NCI-H1436 treated with DMSO at 0.1 percent for 48 hours (cell line): ENCODE results near the gene SDR39U1.

Experiments
- DNase-seq: peaks from one replicate; lab custom pipeline; 2025; lab: John Stamatoyannopoulos, UW

SDR39U1 gene

DNA sequence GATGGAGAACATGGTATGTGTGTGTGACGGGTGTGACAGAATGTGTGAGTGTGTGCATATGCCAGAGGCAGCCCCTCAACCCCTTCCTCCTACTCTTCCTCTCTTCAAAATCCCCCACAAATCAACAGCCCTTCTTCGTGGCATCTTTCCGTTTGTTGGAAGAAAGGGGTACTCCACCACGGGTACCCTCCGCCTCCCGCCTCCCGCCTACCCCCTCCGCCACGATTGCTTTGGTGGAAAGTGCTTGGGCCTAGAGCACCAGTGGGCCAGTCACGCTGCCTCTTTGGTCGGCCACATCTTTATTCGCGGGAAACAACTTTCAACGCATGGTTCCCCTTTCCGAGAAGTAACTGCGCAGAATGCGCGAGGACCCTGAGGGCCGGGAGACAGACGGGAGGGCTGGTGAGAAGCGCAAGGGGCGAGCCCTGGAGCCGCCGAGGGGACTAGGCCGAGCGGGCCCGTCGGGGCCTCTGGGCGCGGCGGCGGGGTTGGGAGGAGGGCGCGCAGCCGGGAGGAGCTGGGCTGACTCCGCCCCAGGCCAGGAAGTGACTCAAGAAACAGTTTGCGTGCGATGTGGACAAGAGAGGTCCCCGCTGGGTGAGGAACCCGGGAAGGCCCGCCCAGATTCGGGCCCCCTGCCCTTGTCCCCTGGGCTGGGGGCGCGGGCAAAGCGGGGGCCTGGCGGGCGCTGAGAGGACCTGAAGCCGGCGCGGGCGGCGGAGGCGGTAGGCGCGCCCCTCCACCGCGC, 13.0 kb downstream of the SDR39U1 start, which contains the start of the genes CBLN3 and KHNYN:
CBLN3 (minus strand) TSS at position 274 of the 748 bp plus-strand sequence. CDS start 614 bp downstream, outside the sequence.
KHNYN (plus strand) TSS at position 560 of the 748 bp plus-strand sequence. CDS start 777 bp downstream, outside the sequence.
- peak; percentile 29 for DNase-seq

DNA sequence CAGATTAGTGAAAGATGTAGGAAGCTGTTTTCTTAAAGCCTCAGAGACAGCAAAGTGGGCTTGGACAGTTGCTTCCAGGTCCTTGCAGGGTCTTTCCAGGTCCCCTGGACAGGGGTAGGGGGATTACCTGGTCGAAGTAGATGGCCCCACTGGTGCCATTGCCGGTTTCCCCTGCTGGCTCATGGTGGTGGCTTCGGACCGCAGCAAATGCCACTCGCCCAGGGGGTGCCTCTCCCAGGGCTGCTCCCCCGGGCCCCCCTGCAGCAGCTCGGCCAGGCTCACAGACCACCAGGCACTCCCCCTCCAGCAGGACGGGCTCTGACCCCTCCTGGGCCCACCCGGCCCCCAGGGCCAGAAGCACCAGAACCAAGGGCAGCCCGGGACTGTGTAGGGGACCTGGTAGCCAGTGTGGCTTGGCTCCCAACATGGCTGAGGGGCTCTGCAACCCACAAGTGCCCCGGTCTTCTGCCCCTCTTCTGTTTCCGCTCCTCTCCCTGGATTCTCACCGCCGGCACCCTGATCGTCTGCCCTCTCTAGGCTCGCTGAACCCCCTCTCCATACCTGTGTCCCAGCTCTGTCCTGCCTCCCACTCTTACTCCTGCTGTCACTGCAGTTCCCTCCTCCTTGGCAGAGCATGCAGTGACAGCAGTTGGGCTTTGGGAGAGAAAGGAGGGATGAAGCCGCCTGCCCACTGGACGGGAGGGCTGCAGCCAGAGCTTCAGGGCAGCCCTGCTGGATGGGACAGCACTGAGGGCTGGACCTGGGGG, 13.8 kb downstream of the SDR39U1 start:
- DNase-seq = no peak

DNA sequence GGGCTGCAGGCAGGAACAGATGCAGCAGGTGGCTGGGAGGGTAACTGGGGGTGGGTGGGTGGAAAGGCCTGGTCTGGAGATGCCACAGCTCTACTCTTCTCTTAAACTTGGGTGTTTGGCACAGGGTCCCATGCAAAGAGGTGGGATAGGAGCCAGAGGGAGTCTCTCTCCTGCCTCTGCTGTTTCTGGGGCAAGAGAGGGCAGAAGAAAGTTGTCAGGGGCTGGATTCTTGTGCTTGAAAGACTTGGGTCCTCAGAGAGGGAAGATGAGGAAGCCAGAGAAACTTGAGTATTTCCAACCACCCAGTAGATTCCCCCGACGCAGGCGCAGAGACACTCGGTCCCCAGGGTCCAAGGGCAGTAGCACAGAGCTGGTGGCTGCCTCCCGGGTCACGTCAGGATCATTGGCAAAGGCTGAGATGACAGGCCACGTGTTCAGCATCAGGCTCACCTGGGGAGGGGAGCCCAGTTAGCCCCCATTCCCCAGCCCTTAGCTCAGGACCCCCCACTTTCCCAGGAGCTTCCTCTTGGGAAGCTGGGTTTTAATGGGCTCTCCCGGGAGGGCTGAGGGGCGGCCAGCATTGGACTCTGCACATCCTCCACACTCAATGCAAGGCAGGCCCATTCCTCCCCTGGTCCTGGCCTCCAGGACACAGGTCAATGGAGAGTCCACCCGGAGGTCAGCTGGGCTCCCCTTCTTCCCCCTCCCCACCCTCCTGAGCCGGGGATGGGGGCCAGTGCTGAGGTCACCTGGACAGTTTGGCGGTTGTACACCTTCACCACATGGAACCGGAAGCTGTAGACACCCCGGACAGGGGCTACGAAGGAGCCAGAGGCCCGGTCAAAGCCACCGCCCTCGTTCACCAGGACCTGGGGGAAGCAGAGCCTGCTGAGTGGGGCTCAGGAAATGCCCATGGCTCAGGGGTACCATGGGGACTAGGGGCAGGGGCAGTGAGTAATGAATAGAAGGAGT, 14.8 kb downstream of the SDR39U1 start:
- DNase-seq = no peak

DNA sequence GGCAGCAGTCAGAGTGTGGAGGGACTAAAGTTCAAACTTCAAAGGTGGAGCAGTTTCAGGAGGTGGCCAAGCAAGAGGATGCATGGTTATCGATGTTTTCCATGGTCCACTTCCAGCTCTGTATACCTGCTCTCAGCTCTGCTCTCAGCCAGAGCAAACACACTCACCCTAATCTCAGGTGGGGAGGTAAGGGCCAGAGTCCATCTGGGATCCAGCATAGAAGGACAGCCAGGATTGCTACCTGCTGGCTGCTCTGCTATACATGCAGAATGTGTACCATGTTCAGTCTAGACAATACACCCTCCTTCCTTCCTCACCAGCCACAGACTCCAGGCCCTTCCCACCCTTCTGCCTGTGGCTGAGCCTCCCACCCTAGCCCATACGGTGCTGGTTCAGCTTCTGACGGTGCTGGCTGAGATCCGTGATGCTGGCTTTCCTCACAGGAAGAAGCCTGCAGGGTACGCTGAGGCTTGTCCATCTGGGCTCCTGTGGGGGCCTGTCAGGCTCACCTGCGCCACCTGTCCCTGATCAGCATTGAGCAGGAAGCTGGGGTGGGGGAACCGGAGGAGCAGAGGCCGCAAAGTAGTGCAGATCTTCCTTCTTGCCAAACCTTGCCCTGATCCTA, 15.6 kb downstream of the SDR39U1 start:
- DNase-seq = no peak

DNA sequence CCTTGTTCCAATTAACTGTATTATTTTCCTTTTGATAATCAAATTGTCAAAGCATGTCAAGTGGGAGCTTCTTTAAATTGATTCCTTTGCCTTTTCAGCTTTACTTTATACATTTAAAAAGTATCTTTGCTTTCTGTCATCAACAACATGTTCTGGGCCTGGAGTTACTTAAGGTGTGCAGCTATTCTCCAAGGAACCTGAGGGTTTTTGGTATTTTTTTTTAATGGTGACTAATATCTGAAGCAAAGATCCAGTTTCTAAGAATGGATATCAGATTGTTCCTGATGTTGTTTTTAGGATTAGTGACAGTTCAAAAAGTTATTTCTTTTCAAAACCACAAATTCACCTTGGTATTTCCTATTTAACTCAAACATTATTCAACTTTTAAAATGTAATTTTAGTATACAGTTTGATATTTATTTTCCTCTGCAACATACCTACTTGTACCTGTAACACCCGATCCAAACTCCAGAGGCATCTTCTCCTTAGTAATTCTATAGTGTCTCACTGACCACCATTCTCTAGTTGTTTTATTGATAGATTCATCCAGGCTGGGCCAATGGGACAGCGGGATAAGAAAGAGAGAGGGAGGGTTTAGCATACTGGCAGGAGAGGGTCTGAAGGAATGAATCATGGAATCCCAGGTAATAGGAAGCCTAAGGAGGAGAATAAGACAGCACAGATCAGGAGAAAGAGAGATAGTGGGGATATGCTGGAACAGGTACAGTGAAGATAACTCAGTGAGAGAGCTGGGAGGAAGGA, 16.2 kb downstream of the SDR39U1 start:
- no peak for DNase-seq

DNA sequence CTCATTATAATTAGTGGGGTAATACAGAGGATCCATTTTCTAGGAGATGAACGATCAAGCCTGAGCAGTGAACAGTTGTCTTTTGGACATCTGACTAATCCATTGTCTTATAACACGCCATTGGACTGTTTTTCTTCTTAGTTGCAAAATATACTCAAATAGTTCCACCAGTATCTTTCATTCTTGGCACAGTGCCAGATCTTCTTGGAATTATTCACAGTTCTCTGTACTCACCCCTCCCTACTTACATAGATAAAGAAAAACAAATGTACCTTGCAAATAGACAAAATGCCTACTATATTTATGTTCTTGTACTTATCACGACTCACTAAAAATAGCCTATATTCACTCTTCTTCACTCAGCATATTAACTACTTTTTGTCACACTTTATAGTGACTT, 16.9 kb downstream of the SDR39U1 start:
- no peak for DNase-seq

DNA sequence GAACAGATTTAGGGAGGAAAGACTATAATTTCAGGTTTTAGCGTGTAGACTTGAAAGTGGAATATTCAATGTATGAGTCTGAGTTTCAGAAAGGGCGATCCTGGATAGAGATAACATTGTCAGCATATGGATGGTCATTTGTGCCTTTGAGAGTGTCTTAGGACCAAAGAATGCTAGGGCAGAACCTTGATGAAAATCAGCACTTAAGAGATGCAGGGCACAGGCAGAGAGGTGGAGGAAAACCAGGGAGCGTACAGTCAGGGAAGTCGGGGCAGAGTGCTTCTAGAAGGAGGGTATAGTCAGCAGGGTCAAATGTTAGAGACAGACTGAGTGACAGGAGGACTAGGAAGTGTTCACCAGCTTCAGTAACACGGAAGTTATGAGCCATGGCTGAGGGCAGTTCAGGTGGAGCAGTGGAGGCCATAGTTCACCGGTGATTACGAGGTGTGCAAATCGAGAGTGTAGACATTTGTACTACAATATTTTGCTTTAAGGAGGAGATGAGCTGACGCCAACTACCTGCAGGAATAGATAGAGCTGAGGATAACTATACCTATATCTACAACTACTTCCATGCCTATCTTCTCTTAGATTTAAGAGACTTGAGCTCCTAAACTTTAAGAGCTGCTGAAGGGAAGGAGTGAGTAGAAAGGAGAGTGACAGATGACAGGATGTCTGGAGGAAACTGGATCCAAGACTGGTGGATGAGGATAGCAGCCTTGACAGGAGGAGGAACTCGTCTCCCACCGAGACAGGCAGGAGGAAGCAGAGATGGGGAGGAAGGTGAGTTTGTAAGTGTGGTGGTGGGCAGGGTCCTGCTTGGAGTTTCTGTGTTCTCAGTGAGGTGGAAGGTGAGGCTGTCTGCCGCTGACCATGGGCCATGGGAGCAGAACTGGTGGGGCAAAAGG, 19.6 kb downstream of the SDR39U1 start:
- DNase-seq = no peak

DNA sequence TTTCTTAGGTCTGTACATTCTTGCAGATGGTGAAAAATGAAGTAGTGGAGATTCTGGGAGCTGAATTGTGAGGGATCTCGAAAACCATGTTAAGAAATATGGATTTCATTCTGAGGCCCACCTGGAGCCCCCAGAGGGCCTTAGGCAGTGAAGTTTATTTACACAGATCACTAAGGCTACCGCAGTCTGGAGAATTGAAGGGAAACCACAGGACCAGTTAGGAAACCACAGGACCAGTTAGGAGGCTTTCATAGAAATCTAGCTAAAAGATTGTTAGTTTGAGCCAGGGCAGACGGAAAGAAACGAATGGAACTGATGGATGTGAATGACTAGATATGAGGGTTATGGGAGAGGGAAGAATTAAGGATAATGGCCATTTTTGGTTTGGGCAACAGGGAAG, 20.3 kb downstream of the SDR39U1 start:
- DNase-seq = no peak

DNA sequence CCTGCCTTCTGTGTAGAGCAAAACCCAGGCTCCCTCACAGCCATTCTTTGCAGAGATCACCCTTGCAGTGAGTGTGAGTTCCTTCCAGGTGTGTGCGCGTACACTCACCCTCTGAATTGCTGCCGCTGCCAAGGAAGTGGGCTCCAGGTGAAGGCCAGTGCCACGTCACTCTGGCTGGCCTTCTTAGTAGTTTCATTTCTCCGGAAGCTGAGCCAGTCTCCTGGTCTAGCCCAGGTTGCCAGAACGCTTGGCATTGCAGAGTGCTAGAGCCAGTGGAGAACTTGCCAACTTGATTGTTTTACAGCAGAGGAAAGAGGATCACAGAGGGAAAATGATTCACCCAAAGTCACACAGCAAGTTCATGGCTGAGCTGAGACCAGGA, 24.1 kb downstream of the SDR39U1 start:
- DNase-seq = no peak

DNA sequence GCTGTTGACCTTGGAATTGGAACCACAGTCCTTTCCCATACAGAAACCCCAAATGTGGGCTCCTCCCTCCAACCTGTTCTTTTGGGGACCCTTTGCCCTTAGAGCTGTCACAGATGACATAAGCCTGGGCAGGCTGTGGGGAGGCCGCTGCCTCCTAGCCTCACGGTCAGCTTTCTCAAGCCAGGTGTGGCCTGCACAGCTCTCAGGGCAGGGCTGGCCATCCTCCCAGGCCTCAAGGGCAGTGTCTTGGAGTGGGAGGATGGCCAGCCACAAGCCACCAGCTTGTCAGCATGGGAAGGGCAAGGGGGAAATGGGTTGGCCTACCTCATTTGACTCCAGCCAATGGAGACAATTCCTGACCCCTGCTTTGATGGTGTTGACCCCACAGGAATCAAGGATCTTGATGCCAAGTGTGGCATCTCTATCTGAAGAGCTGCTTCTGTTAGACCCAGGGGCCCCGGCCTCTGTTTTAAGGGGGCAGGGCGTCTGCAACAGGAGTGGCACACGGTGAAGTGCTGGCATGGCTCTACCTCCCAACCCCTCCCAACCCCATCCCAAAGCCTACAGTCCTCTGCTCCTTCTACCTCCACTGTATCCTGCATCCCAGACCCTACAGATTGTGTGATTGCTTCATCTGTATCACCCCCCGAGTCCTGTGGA, 24.6 kb downstream of the SDR39U1 start:
- no peak for DNase-seq

DNA sequence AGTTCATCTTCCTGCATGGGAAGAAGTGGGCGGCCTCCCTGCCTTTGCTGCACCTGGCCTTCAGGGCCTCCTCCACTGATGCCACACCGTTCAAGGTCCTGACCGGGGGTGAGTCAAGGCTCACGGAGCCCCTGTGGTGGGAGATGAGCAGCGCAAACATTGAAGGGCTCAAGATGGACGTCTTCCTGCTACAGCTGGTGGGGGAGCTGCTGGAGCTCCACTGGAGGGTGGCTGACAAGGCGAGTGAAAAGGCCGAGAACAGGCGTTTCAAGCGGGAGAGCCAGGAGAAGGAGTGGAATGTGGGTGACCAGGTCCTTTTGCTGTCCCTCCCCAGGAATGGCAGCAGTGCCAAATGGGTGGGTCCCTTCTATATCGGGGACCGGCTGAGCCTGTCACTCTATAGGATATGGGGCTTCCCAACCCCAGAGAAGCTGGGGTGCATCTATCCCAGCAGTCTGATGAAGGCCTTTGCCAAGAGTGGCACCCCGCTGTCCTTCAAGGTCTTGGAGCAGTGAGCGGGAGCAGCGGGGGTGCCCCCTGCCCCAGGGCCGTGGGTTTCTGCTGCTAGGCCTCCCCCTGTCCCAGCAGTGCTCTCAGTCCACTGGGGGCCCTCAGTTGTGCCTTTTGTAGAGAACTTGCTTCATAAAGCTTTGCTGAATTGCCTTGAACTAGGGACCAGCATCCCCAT, 25.5 kb downstream of the SDR39U1 start:
- no peak for DNase-seq

DNA sequence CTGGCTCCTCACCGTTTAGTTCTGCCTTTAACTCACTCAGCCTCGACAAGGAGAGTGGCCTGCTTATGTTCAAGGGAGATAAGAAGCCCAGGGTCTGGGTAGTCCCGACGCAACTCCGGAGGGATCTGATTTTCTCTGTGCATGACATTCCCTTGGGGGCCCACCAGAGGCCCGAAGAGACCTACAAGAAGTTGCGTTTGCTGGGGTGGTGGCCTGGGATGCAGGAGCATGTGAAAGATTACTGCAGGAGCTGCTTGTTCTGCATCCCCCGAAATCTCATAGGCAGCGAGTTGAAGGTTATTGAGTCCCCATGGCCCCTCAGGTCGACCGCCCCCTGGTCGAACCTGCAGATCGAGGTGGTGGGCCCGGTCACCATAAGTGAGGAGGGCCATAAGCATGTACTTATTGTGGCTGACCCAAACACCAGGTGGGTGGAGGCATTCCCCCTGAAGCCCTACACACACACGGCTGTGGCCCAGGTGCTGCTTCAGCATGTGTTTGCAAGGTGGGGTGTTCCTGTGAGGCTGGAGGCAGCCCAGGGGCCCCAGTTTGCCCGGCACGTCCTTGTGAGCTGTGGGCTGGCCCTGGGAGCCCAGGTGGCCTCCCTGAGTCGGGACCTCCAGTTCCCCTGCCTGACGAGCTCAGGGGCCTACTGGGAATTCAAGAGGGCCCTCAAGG, 26.2 kb downstream of the SDR39U1 start:
- no peak for DNase-seq

DNA sequence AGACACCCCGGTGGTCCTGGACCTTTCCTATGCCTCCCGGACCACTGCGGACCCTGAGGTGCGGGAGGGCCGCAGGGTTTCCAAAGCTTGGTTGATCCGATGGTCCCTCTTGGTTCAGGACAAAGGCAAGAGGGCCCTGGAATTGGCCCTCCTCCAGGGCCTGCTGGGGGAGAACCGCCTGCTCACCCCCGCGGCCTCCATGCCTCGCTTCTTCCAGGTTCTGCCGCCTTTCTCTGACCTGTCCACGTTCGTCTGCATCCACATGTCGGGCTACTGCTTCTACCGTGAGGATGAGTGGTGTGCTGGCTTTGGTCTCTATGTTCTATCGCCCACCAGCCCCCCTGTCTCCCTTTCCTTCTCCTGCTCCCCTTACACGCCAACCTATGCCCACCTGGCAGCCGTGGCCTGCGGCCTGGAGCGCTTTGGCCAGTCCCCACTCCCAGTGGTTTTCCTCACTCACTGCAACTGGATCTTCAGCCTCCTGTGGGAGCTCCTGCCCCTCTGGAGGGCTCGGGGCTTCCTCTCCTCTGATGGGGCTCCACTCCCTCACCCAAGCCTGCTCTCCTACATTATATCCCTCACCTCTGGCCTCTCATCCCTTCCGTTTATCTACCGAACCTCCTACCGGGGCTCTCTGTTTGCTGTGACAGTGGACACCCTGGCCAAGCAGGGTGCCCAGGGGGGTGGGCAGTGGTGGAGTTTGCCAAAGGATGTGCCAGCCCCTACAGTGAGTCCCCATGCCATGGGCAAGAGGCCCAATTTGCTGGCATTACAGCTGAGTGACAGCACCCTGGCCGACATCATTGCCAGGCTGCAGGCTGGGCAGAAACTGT, 26.9 kb downstream of the SDR39U1 start:
- DNase-seq = no peak

DNA sequence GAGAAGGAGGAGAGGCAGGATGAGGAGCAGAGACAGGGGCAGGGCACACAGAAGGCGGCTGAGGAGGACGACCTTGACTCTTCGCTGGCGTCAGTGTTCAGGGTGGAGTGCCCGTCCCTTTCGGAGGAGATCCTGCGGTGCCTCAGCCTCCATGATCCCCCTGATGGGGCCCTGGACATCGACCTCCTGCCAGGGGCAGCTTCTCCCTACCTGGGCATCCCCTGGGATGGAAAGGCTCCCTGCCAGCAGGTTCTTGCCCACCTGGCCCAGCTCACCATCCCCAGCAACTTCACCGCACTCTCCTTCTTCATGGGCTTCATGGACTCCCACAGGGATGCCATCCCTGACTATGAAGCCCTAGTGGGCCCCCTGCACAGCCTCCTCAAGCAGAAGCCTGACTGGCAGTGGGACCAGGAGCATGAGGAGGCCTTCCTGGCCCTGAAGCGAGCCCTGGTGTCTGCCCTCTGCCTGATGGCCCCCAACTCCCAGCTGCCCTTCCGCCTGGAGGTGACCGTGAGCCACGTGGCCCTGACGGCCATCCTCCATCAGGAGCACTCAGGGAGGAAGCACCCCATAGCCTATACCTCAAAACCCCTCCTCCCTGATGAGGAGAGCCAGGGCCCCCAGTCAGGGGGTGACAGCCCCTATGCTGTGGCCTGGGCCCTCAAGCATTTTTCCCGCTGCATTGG, 27.7 kb downstream of the SDR39U1 start:
- no peak for DNase-seq

DNA sequence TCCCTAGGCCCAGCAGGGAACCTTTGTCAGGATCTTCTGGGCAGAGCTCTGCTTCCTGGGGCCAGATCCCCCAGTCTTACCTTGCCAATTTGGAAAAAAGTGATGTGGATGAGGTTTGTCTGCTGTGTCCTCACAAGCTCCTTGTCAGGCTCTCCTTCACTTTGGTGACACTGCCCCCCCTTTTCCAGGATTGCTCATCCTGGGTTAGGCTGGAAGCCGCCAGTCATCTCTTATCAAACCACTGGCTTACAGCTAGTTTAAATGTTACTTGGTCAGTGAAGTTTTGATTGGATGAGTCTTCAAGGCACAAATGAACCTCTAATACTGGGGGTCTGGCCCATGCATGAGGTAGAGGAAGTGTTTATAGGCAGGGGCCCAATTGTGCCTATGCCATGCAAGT, 28.5 kb downstream of the SDR39U1 start:
- DNase-seq = no peak
